Suprapubic skin (tissue), 4 donors: ENCODE measurements around the gene GPC5. TPM values are rescaled to one million over a fixed set of nuclear protein-coding genes. Genes with fewer than 3 reads are reported as not detected.

ENCODE experiments used
- DNase-seq, 2 donors: peaks; one replicate each; pipeline ENCODE4 v3.0.0-alpha.2; 2019; ENCODE audit warnings: low spot score in 2 of 2
- H3K27ac ChIP-seq: fragments of 200-600 bp; sonication (generic); one replicate; pipeline ENCODE4 v1.5.1; 2019
- H3K27me3 ChIP-seq: fragments of 200-600 bp; sonication (generic); one replicate; pipeline ENCODE4 v1.5.1; 2019
- H3K36me3 ChIP-seq: fragments of 200-600 bp; sonication (generic); one replicate; pipeline ENCODE4 v1.5.1; 2019
- H3K4me1 ChIP-seq: fragments of 200-600 bp; sonication (generic); one replicate; pipeline ENCODE4 v1.5.1; 2019
- H3K4me3 ChIP-seq: fragments of 200-600 bp; sonication (generic); one replicate; pipeline ENCODE4 v1.5.1; 2019; ENCODE audit warnings: mild to moderate bottlenecking
- H3K9me3 ChIP-seq: fragments of 200-600 bp; sonication (generic); one replicate; pipeline ENCODE4 v1.5.1; 2019
- EP300 ChIP-seq: sonication (generic); formaldehyde crosslinking; IDR thresholded peaks from one replicate; pipeline ENCODE4 v1.6.1; 2017; ENCODE audit warnings: antibody characterized with exemption
- POLR2A ChIP-seq, 2 donors: fragments of 450-650 bp; IDR thresholded peaks; one replicate each; pipeline ENCODE4 v1.6.1; 2017; ENCODE audit warnings: antibody characterized with exemption in 2 of 2, mild to moderate bottlenecking in 2 of 2, moderate library complexity in 2 of 2
- POLR2AphosphoS5 ChIP-seq, 3 donors: sonication (generic); formaldehyde crosslinking; IDR thresholded peaks; one replicate each; pipeline ENCODE4 v1.6.1; 2017; ENCODE audit warnings: antibody characterized with exemption in 3 of 3
- WGBS: methylation state at CpG from one replicate; pipeline ENCODE4 v1.1.5; 2018; 5-methylcytosine and 5-hydroxymethylcytosine counted together
- total RNA-seq, 4 donors: library from RNA; depleted of rRNA; stranded (reverse); fragments of >200 nt; gene quantifications; one replicate each; pipeline ENCODE4 v1.1.0, GENCODE V29; 2016
- TF ChIP-seq, protein P1 (sequence below), 2 donors: fragments of 200-600 bp in 1 of 2; fragments of 450-650 bp in 1 of 2; sonication (generic) in 1 of 2; IDR thresholded peaks; one replicate each; pipeline ENCODE4 v1.5.1; 2016 to 2019; ENCODE audit warnings: antibody characterized with exemption in 2 of 2, mild to moderate bottlenecking in 1 of 2, moderate library complexity in 1 of 2

Gene GPC5
- total RNA-seq, 4 donors from 2014 or later = 0.55 TPM; not detected in 3

DNA sequence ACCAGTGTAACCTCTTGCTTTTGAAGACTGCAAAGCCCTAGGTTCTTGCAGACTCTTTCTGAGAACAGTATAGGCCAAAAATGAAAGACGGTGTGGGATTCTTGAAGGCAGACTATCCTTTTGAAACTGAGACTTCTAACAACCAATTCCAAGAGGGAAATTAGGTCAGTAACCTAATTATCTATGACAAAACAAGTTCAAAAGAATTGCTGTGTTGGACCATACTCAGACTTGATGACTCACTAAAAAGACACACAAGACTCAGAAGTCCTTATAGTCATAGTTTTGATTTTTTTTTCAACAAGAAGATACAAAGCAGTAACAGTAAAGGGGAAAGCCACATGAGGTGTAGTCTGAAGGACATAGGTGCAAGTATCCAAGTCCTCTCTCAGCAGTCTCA, 1204.1 kb downstream of the GPC5 start:
- Histone ChIP-seq H3K36me3 (no peaks in the 10 kb centered on the region), H3K4me3 (no peak overlapping the region), H3K9me3 (no peaks in the 10 kb centered on the region), H3K27me3 (no peaks in the 10 kb centered on the region), H3K4me1 (no peaks in the 10 kb centered on the region), H3K27ac (no peak overlapping the region)
- TF ChIP-seq EP300 (no peak), POLR2A (IDR thresholded peaks at IDR 0.05) (no peak), POLR2AphosphoS5 (IDR thresholded peaks at IDR 0.05) (no peak)
- TF ChIP-seq, protein P1, sequence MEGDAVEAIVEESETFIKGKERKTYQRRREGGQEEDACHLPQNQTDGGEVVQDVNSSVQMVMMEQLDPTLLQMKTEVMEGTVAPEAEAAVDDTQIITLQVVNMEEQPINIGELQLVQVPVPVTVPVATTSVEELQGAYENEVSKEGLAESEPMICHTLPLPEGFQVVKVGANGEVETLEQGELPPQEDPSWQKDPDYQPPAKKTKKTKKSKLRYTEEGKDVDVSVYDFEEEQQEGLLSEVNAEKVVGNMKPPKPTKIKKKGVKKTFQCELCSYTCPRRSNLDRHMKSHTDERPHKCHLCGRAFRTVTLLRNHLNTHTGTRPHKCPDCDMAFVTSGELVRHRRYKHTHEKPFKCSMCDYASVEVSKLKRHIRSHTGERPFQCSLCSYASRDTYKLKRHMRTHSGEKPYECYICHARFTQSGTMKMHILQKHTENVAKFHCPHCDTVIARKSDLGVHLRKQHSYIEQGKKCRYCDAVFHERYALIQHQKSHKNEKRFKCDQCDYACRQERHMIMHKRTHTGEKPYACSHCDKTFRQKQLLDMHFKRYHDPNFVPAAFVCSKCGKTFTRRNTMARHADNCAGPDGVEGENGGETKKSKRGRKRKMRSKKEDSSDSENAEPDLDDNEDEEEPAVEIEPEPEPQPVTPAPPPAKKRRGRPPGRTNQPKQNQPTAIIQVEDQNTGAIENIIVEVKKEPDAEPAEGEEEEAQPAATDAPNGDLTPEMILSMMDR (IDR thresholded peaks at IDR 0.05) = no peak
- DNase-seq = no peak
- WGBS = 61% methylated on average over 1 of the region's 1 CpG

DNA sequence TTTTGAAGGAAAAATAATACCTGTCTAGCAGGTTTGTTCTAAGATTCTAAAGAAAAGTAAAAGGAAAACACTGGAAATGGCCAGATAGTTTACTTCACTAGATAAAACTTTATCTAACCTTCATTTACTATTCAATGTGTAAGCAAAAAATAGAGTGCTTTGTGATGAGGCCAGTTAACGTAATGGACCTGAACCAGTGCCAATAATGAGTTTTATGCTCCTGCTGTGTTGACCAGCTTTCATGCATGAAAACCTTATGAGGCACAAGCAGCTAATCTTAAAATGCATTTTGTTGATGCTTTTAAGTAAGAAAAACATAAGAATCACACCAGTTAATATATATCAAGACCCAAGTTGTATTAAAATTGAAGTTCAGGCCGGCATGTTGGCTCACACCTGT, 1211.0 kb downstream of the GPC5 start:
- Histone ChIP-seq H3K27me3 (no peaks in the 10 kb centered on the region), H3K4me3 (no peak overlapping the region), H3K27ac (no peak overlapping the region), H3K36me3 (no peaks in the 10 kb centered on the region), H3K4me1 (no peaks in the 10 kb centered on the region), H3K9me3 (no peaks in the 10 kb centered on the region)
- TF ChIP-seq POLR2A (IDR thresholded peaks at IDR 0.05) (no peak), POLR2AphosphoS5 (IDR thresholded peaks at IDR 0.05) (no peak), EP300 (no peak)
- TF ChIP-seq, protein P1 (IDR thresholded peaks at IDR 0.05) = no peak
- no peak for DNase-seq
- WGBS = 80% methylated on average over 2 of the region's 2 CpGs

DNA sequence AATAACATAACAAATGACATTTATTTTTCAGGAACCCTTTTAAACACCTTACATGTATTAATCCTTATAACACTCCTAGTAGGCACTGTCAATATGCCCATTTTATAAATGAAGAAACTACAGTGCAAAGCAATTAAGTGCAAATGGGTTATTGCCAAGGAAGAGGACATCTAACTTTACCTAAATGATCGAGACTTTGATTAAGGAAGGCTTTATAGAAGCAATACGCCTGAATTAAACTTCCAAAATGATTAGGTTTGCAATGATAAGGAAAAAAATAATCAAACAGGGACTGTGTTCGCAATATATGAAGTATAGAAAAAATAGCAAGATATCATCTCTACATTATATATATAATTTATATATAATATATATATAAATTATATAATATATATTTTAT, 1214.5 kb downstream of the GPC5 start:
- H3K9me3 ChIP-seq = no peaks in the 10 kb centered on the region
- no peaks in the 10 kb centered on the region for H3K36me3 ChIP-seq
- H3K4me3 ChIP-seq = no peak overlapping the region
- TF ChIP-seq POLR2AphosphoS5 (IDR thresholded peaks at IDR 0.05) = no peak
- WGBS = 91% methylated on average over 3 of the region's 3 CpGs
- H3K4me1 ChIP-seq = no peaks in the 10 kb centered on the region
- DNase-seq = no peak
- no peak overlapping the region for H3K27ac ChIP-seq
- no peaks in the 10 kb centered on the region for H3K27me3 ChIP-seq

DNA sequence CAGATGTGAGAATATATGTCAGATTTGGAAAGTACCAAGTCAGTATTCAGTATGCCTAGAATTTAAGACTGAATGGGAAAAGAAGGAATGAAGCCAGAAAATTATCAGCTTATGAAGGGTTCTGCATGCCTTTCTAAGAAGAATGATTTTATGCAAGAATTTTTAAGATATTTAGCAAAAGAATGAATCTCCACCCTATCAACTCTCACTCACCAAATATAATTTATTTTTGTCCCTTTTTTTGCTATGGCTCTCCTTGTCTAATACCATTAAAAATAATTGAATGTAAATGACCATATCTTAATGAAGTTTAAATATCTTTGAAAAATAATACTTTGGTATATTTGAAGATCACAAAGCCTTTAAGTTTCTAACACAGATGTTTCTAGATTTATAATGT, 1215.5 kb downstream of the GPC5 start:
- H3K9me3 ChIP-seq = no peaks in the 10 kb centered on the region
- TF ChIP-seq, protein P1 (IDR thresholded peaks at IDR 0.05) = no peak
- TF ChIP-seq EP300 = no peak
- TF ChIP-seq POLR2AphosphoS5 (IDR thresholded peaks at IDR 0.05) = no peak
- no peak for TF ChIP-seq POLR2A (IDR thresholded peaks at IDR 0.05)
- H3K4me3 ChIP-seq = no peak overlapping the region
- H3K27ac ChIP-seq = no peak overlapping the region
- H3K4me1 ChIP-seq = no peaks in the 10 kb centered on the region
- no peak for DNase-seq
- H3K27me3 ChIP-seq = no peaks in the 10 kb centered on the region
- H3K36me3 ChIP-seq = no peaks in the 10 kb centered on the region

DNA sequence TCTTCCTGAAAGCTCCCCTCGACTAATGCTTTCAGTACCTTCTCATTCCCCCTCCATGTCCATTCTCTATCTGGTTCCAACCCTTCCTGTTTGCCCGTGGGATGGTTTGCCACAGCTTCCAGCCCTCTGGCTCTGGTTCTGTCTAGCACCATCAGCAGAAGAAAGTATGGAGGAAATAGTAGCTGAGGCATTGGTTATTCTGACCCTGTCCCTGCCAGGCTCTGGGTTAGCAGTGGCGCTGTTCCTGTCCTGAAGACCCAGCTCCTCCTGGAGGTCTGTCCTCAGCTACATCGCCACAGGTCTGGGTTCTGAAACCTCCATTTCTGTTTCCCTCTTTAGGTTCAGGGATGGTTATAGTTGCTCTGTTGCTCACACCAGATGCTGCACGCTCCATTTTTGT, 1223.6 kb downstream of the GPC5 start:
- Histone ChIP-seq H3K4me1 (no peaks in the 10 kb centered on the region), H3K36me3 (no peaks in the 10 kb centered on the region), H3K27ac (no peak overlapping the region), H3K27me3 (no peaks in the 10 kb centered on the region), H3K9me3 (no peaks in the 10 kb centered on the region), H3K4me3 (no peak overlapping the region)
- DNase-seq = no peak
- no peak for TF ChIP-seq POLR2A (IDR thresholded peaks at IDR 0.05)
- no peak for TF ChIP-seq EP300
- TF ChIP-seq, protein P1 (IDR thresholded peaks at IDR 0.05) = no peak
- no peak for TF ChIP-seq POLR2AphosphoS5 (IDR thresholded peaks at IDR 0.05)
- WGBS = 95% methylated on average over 5 of the region's 5 CpGs

DNA sequence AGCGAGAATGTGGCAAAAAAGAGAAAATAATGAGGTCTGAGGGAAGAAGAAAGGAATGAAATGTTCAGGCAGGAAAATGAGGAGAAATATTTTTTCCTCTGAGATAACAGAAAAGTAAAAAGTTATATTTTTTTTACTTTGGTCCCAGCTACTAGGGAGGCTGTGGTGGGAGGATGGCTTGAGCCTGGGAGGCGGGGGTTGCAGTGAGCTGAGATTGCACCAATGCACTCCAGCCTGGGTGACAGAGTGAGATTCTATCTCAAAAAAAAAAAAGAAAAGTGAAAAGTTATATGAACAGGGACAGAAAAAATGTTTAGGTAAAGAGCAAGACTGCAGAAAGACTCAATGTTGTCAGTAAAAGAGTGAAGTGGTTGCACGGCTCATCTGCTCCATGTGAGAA, 1224.5 kb downstream of the GPC5 start:
- TF ChIP-seq POLR2AphosphoS5 (IDR thresholded peaks at IDR 0.05) = no peak
- no peak for TF ChIP-seq EP300
- no peak for TF ChIP-seq POLR2A (IDR thresholded peaks at IDR 0.05)
- TF ChIP-seq, protein P1 (IDR thresholded peaks at IDR 0.05) = no peak
- DNase-seq = no peak
- Histone ChIP-seq H3K36me3 (no peaks in the 10 kb centered on the region), H3K4me1 (no peaks in the 10 kb centered on the region), H3K9me3 (no peaks in the 10 kb centered on the region), H3K27me3 (no peaks in the 10 kb centered on the region), H3K4me3 (no peak overlapping the region), H3K27ac (no peak overlapping the region)
- WGBS = 71% methylated on average over 3 of the region's 3 CpGs
